HL-60/S4 treated with retinoic acid at 250 ng/mL for 4 days and 3 days (cell line): ENCODE results near the gene KARS1.

Experiments used
- in situ Hi-C: fragments of 300-500 bp; cut with MboI; formaldehyde crosslinking; loops from 2 replicates; pipeline ENCODE4 v1.7.0; 2022; ENCODE audit warnings: low sequenced_read_pairs

KARS1 gene

GRCh38 chr16:75588716-75589115, 58.7 kb downstream of the KARS1 start:
- in situ Hi-C loops: no loop called here

GRCh38 chr16:75584108-75584507, 63.4 kb downstream of the KARS1 start:
- in situ Hi-C loops: no loop called here

- in situ Hi-C loops: no loop called here
These were observed 68.1 kb downstream of the KARS1 start for GRCh38 chr16:75579281-75579834.

GRCh38 chr16:75578725-75579124, 68.7 kb downstream of the KARS1 start:
- in situ Hi-C loops: no loop called here

- in situ Hi-C loops: no loop called here
These were observed 69.3 kb downstream of the KARS1 start for GRCh38 chr16:75578212-75578611.
